Heart left ventricle (tissue), 16 donors: ENCODE results near the gene RAB3C. TPM values are rescaled to one million over a fixed set of nuclear protein-coding genes. Genes with fewer than 3 reads are reported as not detected.

ENCODE experiments used
- ATAC-seq, 4 donors: fragments of 200-7000 bp; cut with Tn5 transposase; one replicate each; pipeline ENCODE4 v1.9.1; 2020 to 2022; ENCODE audit warnings: moderate library complexity in 4 of 4, mild to moderate bottlenecking in 3 of 4, moderate number of reproducible peaks in 1 of 4
- DNase-seq, 5 donors: peaks; one replicate each; pipeline ENCODE4 v3.0.0-alpha.2; 2020
- H3K27ac ChIP-seq, 12 donors: fragments of 200-600 bp; sonication (generic) in 4 of 12; one replicate each; pipeline versions ENCODE4 v1.5.0 to v1.8.0; 2016 to 2022; ENCODE audit warnings: mild to moderate bottlenecking in 2 of 12
- H3K27me3 ChIP-seq, 9 donors: fragments of 200-600 bp; sonication (generic) in 2 of 9; one replicate each; pipeline versions ENCODE4 v1.5.1 to v1.8.0; 2016 to 2022; ENCODE audit warnings: mild to moderate bottlenecking in 3 of 9
- H3K36me3 ChIP-seq, 9 donors: fragments of 200-600 bp; sonication (generic) in 2 of 9; one replicate each; pipeline versions ENCODE4 v1.5.0 to v1.8.0; 2018 to 2022; ENCODE audit warnings: mild to moderate bottlenecking in 2 of 9
- H3K4me1 ChIP-seq, 12 donors: fragments of 200-600 bp; sonication (generic) in 4 of 12; one replicate each; pipeline versions ENCODE4 v1.5.0 to v1.8.0; 2016 to 2022; ENCODE audit warnings: mild to moderate bottlenecking in 3 of 12
- H3K4me3 ChIP-seq, 12 donors: fragments of 200-600 bp; sonication (generic) in 4 of 12; one replicate each; pipeline versions ENCODE4 v1.5.0 to v1.8.0; 2017 to 2022; ENCODE audit warnings: mild to moderate bottlenecking in 9 of 12, moderate library complexity in 4 of 12
- H3K9me3 ChIP-seq, 12 donors: fragments of 200-600 bp; sonication (generic) in 4 of 12; one replicate each; pipeline versions ENCODE4 v1.5.0 to v1.8.0; 2016 to 2022; ENCODE audit warnings: mild to moderate bottlenecking in 1 of 12
- CTCF ChIP-seq, 12 donors: fragments of 200-600 bp; sonication (generic) in 4 of 12; IDR thresholded peaks; one replicate each; pipeline versions ENCODE4 v1.5.0 to v1.8.0; 2018 to 2022; ENCODE audit warnings: antibody characterized with exemption in 12 of 12, mild to moderate bottlenecking in 5 of 12
- POLR2A ChIP-seq, 2 donors: fragments of 450-650 bp; IDR thresholded peaks; one replicate each; pipeline ENCODE4 v1.6.1; 2017; ENCODE audit warnings: antibody characterized with exemption in 2 of 2, mild to moderate bottlenecking in 2 of 2, moderate library complexity in 2 of 2
- WGBS, 4 donors: extraction: QIAGEN DNeasy Blood & Tissue Kit in 2 of 4; methylation state at CpG; one replicate each; pipeline versions ENCODE4 v1.1.5 to v1.1.7; 2013 to 2018; 5-methylcytosine and 5-hydroxymethylcytosine counted together
- intact Hi-C, 10 donors: fragments of 100-400 bp; cut with DNase I; formaldehyde crosslinking; loops; one replicate each; pipeline versions ENCODE4 v1.11.1 to v1.14.2; 2022
- polyA plus RNA-seq, 2 donors: library from polyadenylated mRNA; stranded (reverse); fragments of 200-250 nt; gene quantifications; one replicate each; pipeline ENCODE4 v1.2.3, GENCODE V29; 2013
- total RNA-seq, 9 donors: library from RNA; depleted of rRNA in 2 of 9; stranded (reverse); fragments of >200 nt in 2 of 9; fragmentation: NEBNext Ultra II Directional in 3 of 9; extraction: Animal tissue kit (Norgen Biotek cat#: 25700) in 3 of 9; gene quantifications; one replicate each; pipeline versions ENCODE4 v1.1.0 to v1.2.4, GENCODE V29; 2016 to 2023
- donor health status: ischemic (EF 13 %, LVEDD 7.1; RV severe dilation, severe dysfunction).
- donor health status: healthy with polysubstance abuse.
- donor health status: DM: no; HTN: yes; CAD: no.
- donor health status: DM: no; HTN: no; CAD: no.
- donor health status: ischemic (EF 25% LVEDD 6.9; RV normal size, moderate dysfunction).
- donor health status: ischemic (EF 25% LVEDD 5.7; RV mildly dilated, moderate dysfunction).
- donor health status: healthy.
- donor health status: DM: yes; HTN: yes; CAD: no.
- donor health status: ischemic (EF 35%, LVEDD 5.7; RV mildly dilated, moderate dysfunction).
- donor health status: nonischemic (EF 11% LVEDD 7.7; RV severe dilation, severe dysfunction).
- donor health status: DM: yes; HTN: yes; CAD: no.
- donor health status: PGD.
- donor health status: ischemic (EF 29% LVEDD 5.4; RV normal size, mild dysfunction).
- donor health status: nonischemic (EF 23%, LVEDD 6.1; RV moderate dilation, normal function).

The RAB3C gene
- total and polyA plus RNA-seq, 11 donors: 0.04 to 3.8 (median 0.57) TPM; not detected in 2

- no peak overlapping the region for H3K4me3 ChIP-seq
- DNase-seq: no peak
- H3K4me1 ChIP-seq: no peaks in the 10 kb centered on the region
- no peaks in the 10 kb centered on the region for H3K36me3 ChIP-seq
- no peak for ATAC-seq
- WGBS, 4 donors: 70 to 78% (median 74%) methylated on average over 3 of the region's 3 CpGs
- TF ChIP-seq POLR2A (IDR thresholded peaks at IDR 0.05) (no peak), CTCF (IDR thresholded peaks at IDR 0.05) (no peak)
- no peak overlapping the region for H3K27ac ChIP-seq
- H3K9me3 ChIP-seq: peaks cover 0 to 25% (median 13%) of the 10 kb centered on the region in 12 donors
- H3K27me3 ChIP-seq: no peaks in the 10 kb centered on the region
- intact Hi-C loops: no loop called here
Measured at GRCh38 chr5:58836351-58836750, 253.5 kb downstream of the RAB3C start.

DNA sequence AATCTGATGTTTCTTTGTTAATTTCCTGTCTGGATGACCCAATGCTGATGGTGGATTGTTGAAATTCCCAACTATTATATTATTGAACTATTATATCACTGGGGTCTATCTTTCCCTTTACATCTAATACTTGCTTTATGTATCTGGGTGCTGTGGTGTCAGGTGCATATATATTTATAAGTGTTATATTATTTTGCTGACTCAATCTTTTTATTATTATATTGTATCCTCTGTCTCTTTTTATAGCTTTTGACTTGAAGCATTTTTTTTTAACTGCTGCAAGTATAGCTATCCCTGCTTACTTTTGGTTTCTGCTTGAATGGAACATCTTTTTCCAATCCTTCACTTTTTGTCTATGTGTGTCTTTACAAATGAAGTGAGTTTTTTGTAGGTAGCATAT lies 255.9 kb downstream of the RAB3C start:
- Histone ChIP-seq H3K27ac (no peak overlapping the region), H3K4me3 (no peak overlapping the region), H3K9me3 (peaks cover 0 to 25% (median 13%) of the 10 kb centered on the region in 12 donors), H3K36me3 (no peaks in the 10 kb centered on the region), H3K4me1 (no peaks in the 10 kb centered on the region), H3K27me3 (no peaks in the 10 kb centered on the region)
- no peak for ATAC-seq
- intact Hi-C loops: no loop called here
- no peak for DNase-seq
- TF ChIP-seq POLR2A (IDR thresholded peaks at IDR 0.05) (no peak), CTCF (IDR thresholded peaks at IDR 0.05) (no peak)

DNA sequence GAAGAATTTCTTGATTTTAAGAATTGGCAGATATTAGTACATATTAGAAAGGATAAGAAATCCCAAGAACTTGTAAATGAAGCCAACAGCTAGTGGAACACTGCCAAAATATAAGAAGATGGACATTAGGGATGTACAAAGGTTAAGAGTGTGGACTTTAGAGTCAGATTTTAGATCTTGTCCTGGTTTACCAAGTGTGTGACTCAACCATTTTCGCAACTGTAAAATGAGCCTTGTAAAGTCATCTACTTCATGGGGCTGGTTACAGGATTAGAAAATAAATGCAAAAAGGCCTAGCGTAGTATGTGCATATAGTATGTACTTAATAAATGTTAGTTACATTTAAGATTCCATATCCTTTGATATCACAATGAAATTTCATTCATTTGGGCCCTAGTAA lies 260.0 kb downstream of the RAB3C start:
- 91 to 97% (median 93%) methylated on average over 2 of the region's 2 CpGs for WGBS, 4 donors
- no peaks in the 10 kb centered on the region for H3K36me3 ChIP-seq
- intact Hi-C loops: no loop called here
- H3K4me3 ChIP-seq: no peak overlapping the region
- no peak overlapping the region for H3K27ac ChIP-seq
- peaks cover 0 to 25% (median 13%) of the 10 kb centered on the region in 12 donors for H3K9me3 ChIP-seq
- no peaks in the 10 kb centered on the region for H3K27me3 ChIP-seq
- no peak for DNase-seq
- no peak for ATAC-seq
- TF ChIP-seq POLR2A (IDR thresholded peaks at IDR 0.05) (no peak), CTCF (IDR thresholded peaks at IDR 0.05) (no peak)
- no peaks in the 10 kb centered on the region for H3K4me1 ChIP-seq

GRCh38 chr5:58844395-58844794 lies 261.5 kb downstream of the RAB3C start:
- DNase-seq (no peak), ATAC-seq (no peak)
- no peaks in the 10 kb centered on the region for H3K36me3 ChIP-seq
- no peak overlapping the region for H3K27ac ChIP-seq
- 62 to 72% (median 66%) methylated on average over 2 of the region's 2 CpGs for WGBS, 4 donors
- H3K27me3 ChIP-seq: no peaks in the 10 kb centered on the region
- no peak for TF ChIP-seq CTCF (IDR thresholded peaks at IDR 0.05)
- TF ChIP-seq POLR2A (IDR thresholded peaks at IDR 0.05): no peak
- H3K9me3 ChIP-seq: peaks cover 0 to 16% (median 13%) of the 10 kb centered on the region in 12 donors
- intact Hi-C loops: no loop called here
- no peaks in the 10 kb centered on the region for H3K4me1 ChIP-seq
- H3K4me3 ChIP-seq: no peak overlapping the region
